CD4-positive, alpha-beta T cell treated with Interleukin-2 at 100 ng/mL for 4 hours (primary cell): ENCODE results near the gene TMEM272.

Experiments used
- DNase-seq: peaks from one replicate; pipeline ENCODE4 v3.0.0-alpha.2; 2020; ENCODE audit warnings: low spot score

Gene TMEM272

GRCh38 chr13:51844862-51845573 lies at the start of gene TMEM272:
TMEM272 (minus strand) TSS chr13:51845177; CDS start chr13:51838530, 6,647 bp downstream.
- DNase-seq: peak; percentile 40

DNA sequence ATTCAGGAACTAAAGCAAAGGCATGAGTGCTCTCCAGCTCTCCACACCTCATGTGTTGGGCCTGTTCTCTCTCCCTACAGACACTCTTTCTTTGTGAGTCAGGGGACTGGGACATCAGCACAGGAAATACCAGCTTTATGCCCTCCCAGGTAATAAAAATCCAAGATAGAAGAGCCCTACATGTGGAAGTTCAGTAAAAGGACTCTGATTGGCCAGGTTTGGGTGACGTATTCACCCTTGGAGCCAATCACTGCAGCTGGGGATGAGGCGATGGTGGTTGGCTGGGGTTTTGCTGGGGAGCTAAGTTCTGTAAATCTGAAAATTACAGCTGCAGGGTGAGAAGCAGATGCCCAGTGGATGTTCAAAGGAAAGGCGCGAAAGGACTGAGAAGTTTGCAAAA lies 49.3 kb upstream of the TMEM272 start:
- DNase-seq: no peak

DNA sequence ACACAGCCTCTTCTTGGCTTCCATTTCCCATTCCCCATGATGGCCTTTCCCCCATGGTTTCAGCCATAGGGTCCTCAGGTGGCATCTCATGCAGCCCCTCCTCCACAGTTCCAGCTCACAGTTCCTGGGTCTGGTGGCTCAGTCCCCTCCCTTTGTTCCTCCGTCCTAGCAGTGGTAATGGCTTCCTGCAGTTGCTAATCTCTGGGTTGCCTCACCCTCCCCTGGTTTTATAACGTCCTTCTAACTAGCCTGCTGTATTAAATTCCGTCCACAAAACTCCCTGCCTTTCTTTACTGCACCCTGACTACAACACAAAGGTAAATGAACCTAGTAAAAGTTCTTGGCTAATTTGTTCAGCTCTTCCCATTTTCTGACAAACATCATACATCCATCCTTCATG lies 47.7 kb upstream of the TMEM272 start:
- DNase-seq: no peak

GRCh38 chr13:51887468-51887867 lies 42.5 kb upstream of the TMEM272 start:
- no peak for DNase-seq

- DNase-seq: no peak
These were observed 40.7 kb upstream of the TMEM272 start for GRCh38 chr13:51885651-51886050.

DNA sequence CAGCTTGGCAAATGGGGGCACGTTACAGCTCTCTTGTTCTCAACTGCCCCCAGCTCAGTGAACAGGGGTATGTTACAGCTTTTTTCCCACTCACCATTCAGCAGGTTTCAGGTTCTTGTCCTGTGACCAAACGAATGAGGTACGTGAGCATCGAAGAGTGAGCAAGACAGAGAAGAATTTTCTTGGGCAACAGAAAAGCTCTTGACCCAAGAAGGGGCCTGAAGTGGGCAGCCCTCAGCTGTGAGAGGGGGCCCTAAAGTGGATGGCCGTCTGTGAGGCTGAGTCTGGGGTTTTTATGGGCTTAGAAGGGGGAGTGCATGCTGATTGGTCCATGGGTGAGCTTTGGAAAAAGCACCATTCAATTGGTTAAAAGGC lies 38.2 kb upstream of the TMEM272 start:
- no peak for DNase-seq

GRCh38 chr13:51882570-51883225 lies 37.7 kb upstream of the TMEM272 start:
- DNase-seq: no peak

DNA sequence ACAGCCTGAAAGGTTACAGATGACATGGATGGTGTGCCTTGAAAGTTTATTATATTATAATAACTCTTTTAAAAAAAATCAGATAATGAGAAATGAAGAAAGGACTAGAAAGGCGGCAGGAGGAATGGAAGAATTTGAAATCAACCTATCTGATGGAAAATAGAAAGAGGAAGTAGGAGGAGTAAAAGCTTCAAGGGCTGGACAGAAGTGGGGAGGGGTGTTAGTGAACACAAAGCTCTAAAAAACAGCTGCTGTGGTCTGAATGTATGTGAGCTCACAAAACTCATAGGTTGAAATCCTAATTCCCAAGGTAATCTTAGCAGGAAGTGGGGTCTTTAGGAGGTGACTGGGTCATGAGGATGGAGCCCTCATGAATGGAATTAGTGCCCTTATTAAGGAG lies 36.3 kb upstream of the TMEM272 start:
- no peak for DNase-seq

GRCh38 chr13:51879133-51879532 lies 34.2 kb upstream of the TMEM272 start:
- DNase-seq: no peak

DNA sequence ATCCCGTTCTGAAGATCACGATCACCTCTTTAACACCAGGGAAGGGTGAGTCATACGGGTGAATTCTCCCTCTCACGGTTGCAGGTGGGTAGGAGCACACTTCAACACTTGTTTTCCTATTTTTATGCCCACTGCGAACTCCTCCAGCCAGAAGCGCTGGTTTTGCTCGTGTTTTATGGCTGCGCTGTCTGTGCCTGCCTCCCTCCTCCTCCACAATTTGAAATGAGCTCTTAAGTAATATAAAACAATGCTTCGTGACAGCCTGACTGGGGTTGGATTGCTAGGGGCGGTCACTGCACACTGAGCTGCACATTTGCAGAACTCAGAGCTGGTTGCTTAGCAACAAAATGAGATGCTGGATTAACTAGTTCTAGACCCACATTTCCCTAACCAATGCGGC lies 29.7 kb upstream of the TMEM272 start:
- DNase-seq: no peak

DNA sequence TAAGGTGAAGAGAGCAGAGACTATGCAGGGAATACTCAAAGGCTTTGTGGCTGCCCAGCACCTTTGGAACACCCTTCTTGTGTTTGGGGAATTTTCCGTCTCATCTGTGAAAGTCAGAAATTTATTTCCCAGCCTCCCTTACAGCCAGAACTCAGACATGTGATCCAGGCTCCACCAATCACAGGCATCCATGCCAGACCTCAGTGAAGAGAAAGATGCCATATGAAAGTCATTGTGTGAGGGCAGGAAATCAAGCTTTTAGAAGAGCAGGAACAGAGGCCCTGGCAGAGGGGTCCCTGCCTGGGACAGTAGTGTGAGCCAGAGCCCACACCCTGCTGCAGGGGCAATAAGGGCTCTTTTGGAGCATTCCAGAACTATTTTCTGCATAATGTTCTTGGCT lies 28.9 kb upstream of the TMEM272 start:
- no peak for DNase-seq

- DNase-seq: no peak
These were observed 28.3 kb upstream of the TMEM272 start for GRCh38 chr13:51873117-51873798.

GRCh38 chr13:51870616-51871015 lies 25.6 kb upstream of the TMEM272 start:
- no peak for DNase-seq

DNA sequence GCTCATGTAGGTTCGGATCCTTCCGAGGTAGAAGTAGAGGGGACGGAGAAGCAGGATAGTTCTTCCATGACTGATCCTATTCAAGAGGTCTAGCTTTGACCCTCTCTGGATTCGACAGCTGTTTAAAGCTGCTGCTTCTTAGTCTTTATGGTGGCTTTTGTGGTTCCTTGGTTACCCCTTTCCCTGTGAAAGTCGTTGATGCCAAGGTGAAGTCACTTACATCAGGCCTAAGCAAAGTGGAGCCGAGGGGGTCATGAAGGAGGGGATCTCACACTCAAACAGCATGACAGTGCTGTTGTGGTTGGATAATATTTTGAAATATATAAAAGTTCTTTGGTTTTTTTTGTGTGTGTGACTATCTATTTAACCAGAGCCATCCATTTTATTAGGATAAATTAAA lies 24.9 kb upstream of the TMEM272 start:
- no peak for DNase-seq

GRCh38 chr13:51867062-51867461 lies 22.1 kb upstream of the TMEM272 start:
- no peak for DNase-seq

- no peak for DNase-seq
These were observed 20.9 kb upstream of the TMEM272 start for GRCh38 chr13:51865838-51866237.

DNA sequence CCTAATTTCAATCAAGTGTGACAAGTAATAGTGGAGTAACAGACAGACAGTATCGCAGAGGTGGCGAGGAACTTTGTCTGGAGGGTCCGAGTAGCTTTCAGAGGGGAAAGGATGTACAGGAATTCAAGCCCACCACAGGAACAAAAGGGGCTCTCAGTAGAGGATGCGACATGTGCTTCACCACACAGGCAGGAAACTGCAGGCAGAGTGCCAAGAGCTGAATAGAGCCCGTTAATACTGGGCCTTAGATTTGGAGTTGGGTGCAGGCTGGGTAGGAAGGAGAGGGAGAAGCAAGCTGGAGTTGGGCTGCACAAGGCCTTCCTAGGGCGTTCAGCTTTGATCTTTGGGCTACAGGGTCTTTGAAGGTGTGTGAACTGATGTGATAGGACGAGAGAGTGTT lies 18.0 kb upstream of the TMEM272 start:
- no peak for DNase-seq

DNA sequence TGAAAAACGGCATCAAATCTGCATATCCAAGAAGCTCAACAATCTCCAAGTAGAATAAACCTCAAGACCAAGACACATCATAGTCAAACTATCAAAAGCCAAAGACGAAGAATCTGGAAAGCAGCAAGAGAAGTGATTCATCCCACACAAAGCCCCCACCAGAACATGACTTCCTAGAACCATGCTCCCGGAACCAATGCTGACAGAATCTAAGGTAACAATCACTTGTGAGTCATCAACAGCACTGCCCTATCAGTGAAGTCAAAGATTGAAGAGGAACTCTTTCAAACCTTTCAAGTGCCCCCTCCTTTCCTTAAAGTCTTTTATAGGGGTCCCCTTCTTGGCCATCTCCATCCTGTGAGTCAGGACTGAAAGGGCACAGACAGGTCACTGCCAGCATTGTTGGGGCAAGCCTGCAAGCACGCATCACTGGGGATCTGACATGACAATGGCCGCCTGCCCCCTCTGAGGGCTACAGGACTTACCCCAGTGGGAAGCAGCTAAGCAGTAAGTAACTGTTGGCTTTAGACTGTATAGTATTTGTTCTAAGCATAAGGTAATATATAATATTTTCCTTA lies 16.8 kb upstream of the TMEM272 start, which contains the start of gene CCDC70:
Gene CCDC70 (plus strand): TSS at position 247 of the 578 bp plus-strand sequence. CDS start 3,443 bp downstream, outside the sequence.
- DNase-seq: peak; percentile 26

DNA sequence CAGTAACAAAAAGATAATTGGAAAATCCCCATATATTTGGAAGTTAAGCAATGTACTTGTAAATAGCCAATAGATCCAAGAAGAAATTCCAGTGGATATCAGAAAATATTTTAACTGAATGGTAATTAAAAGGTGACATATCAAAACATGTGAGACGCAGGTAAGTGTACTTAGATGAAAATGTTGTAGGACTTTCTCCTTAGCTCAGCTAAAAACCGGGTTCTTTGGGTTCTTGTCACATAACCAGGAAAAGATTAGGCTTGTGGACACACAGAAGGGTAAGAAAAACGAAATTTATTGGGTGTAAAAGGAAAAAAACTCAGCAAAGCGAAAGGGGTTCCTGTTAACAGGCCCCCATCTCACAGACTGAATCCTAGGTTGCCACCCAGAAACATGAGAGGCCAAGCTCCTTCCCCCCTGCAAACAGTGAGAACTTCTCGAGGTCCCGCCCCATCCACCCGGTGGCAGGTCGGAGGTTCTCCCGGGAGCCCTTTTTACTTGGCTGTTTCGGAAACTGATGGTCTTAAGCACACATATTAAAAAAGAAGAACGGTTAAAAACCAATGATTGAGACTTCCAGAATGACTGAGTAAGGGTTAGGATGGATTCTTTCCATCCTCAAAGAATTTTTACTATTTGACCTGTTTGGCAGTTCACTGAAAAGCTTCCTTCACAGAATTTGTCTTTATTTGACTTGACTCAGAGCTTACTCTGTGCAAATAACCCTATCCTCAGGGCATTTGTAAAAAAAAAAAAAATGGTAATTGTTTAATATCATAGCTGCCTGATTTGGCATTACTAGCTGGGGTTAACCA lies 13.7 kb upstream of the TMEM272 start:
- no peak for DNase-seq

DNA sequence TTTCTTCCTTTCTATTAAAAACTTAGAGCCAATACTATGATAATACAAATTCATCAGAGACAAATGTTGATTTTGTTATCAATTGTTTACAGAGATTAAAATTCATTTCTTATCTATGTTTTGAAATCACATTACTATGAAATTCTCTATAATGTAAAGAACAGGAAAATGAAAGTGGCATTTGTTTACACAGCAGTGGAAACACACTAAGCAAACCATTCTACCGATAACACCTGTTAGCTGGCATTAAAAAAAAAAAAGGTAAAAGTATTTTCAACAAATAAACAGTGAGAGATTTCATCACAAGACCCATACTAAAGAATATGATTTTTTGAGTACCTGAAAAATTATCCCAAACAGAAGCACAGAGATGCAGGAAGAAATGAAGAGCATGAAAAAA lies 12.0 kb upstream of the TMEM272 start:
- DNase-seq: no peak

- no peak for DNase-seq
These were observed 11.2 kb upstream of the TMEM272 start for GRCh38 chr13:51856027-51856736.
